ENCODE data around the gene RIC3.

DNA sequence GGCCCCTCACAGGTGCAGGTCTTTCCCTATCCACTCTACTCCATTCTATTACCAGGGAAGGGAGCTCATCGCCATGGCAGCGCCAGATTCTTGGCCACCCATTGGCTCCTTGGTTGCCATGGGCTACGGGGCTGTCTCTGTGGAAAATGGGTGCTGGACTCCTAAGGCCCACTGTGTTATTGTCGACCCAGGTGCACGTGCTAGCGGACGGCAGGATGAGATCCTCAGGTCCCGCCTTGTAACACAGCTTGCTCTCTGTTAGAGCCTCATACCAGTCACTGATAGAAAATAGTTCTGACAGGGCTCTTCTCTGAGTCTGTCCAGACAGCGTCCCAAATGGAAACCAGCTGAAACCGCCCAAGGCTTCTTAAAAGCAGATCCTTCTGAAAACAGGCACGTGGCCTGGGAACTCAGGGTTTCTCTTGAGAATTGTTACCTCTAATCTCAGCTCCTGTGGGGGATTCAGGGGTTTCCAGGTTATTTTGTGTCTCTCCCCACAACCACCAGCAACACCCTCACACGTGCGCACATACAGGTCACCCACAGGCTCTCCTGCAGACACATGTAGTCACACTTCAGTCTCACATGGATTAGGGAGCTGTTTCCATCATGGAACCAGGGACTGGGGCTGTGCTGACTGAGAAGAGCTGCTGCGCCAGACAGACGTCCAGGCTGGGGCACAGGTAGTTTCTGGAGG lies 86.3 kb downstream of the RIC3 start:
- TF ChIP-seq PAX5 (IDR thresholded peaks at IDR 0.05; ENCODE audit: insufficient read depth, low read length, severe bottlenecking) (no peak), POLR2AphosphoS5 (IDR thresholded peaks at IDR 0.05; ENCODE audit: low read depth, low read length) (no peak), POLR2A (IDR thresholded peaks at IDR 0.05; ENCODE audit: low read depth, low read length) (no peak), TAF1 (IDR thresholded peaks at IDR 0.05; ENCODE audit: low read depth, low read length) (no peak), POU2F2 (IDR thresholded peaks at IDR 0.05; ENCODE audit: low read depth, low read length) (no peak), SPI1 (IDR thresholded peaks at IDR 0.05; ENCODE audit: low read depth, low read length) (no peak)
